HFF-Myc (cell line): Measurements from ENCODE around the gene MFRP.

Experiments
- DNase-seq: peaks from one replicate; pipeline ENCODE4 v3.0.0-alpha.2; 2011; ENCODE audit warnings: low read depth; ENCODE audit errors: extremely low read depth
- H3K4me3 ChIP-seq: replicated peaks from 2 replicates; pipeline ENCODE4 v1.5.1; 2011; ENCODE audit warnings: low read depth, mild to moderate bottlenecking, control low read depth, low read length
- CTCF ChIP-seq: IDR thresholded peaks from 2 replicates; pipeline ENCODE4 v1.5.1; 2012; ENCODE audit warnings: mild to moderate bottlenecking, low read depth, low read length, control low read depth; ENCODE audit errors: missing control alignments

The MFRP gene

GRCh38 chr11:119372260-119373058, 26.0 kb upstream of the MFRP start:
- H3K4me3 ChIP-seq = no peak overlapping the region
- DNase-seq = no peak
- TF ChIP-seq CTCF = no peak

- no peak overlapping the region for H3K4me3 ChIP-seq
- no peak for TF ChIP-seq CTCF
- DNase-seq = no peak
These were observed 25.3 kb upstream of the MFRP start for GRCh38 chr11:119371778-119372182.

DNA sequence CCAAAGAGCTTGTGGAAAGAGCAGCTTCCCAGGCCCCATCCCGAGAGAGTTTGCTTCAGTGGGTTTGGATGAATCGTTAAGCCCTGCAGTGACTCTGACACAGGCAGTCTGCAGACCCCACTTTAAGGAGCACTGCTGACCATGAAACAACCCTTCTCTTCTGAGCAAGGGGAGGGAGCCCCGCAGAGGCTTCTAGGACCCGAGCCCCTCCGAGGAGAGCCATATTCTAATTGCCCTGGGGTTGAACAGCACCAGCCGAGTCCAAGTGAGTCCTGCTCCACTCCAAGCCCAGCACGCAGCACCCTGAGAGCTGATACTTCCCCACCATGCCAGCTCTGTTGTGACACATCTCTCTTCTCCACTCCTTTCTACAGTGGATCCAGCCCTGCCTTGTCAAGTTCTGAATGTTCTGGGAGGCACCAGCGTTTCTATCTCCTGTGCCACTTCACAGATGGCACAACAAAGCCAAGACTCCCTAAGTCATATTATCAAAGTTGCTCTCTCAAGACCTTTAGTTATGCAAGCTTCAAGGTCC, 24.6 kb upstream of the MFRP start:
- DNase-seq = no peak
- H3K4me3 ChIP-seq = no peak overlapping the region
- TF ChIP-seq CTCF = no peak

DNA sequence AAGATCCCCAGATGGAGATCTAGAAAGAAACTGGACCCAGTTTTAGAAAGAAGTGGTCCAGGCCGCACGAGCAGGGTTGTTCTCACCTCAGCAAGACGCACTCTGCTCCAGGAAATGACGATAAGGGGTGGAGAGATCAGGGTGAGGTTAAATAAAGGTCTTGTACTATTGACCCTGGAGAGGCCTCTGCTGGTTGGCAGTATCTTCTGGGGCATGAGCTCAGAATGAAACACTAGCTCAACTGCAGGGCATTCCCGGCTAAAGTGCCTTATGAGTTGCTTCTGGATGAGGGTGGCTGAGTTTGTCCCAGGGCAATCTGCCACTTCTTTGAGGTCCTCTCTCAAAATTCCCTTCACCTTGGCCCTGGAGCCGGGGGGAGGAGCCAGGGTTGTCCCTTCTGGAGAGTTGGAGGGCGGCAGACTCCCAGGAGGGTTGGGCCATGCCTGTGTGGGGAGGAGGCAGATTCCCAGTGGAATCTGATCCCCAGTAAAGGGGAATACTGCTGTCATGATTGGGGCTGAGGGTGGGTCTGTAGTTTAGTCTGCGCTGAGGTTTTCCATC, 24.1 kb upstream of the MFRP start:
- TF ChIP-seq CTCF = no peak
- no peak for DNase-seq

GRCh38 chr11:119369132-119369925, 22.8 kb upstream of the MFRP start:
- no peak overlapping the region for H3K4me3 ChIP-seq
- no peak for DNase-seq
- no peak for TF ChIP-seq CTCF

More for the DNA sequence above, 24.1 kb upstream of the MFRP start:
- no peak overlapping the region for H3K4me3 ChIP-seq

DNA sequence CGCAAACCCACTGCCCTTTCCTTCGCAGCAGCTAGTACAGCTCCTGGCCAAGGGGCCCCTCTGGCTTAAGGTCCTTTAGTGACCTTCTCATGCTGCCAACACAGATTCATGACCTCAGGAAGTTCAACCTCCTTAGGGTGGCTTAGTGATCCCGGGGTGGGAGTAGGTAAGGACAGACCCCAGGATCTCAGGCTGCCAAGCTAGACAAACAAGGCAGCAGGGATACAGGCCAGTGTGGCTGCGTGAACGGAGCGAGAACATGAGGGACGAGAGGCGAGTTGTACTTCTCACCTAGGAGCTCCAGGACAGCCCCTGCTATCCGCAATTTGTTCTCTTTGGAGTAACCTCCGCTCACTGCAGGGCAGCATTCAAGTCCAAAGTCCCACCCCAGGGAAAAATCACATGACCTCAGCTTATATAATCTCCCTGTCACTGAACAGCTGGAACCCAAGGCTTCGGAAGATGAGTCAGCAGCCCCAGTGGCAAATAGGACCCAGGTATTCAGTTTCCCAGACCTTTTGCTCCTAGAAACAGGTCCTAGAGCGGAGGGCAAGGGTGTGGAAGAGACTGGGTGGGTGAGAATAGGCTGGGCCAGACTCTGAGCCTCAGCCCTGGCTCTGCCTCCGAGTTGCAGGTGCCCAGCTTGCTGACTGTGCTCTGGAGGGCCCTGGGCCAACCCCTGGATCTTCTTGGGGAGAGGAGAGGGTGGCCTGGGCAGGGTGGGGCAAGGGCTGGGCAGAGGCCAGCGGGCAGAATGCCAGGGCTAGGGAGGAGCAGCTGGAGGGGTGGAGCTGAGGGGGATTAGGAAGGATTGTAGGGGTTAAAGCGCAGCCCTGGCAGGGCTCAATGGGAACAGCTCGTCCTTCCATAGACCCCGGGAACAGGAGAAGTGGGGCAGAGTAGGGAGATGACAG, 21.9 kb upstream of the MFRP start:
- H3K4me3 ChIP-seq = no peak overlapping the region
- DNase-seq = no peak
- TF ChIP-seq CTCF = no peak
